Upper lobe of right lung (tissue), 1 donor: Measurements from ENCODE around the gene TNK2. TPM values are rescaled to one million over a fixed set of nuclear protein-coding genes. Genes with fewer than 3 reads are reported as not detected.
"Not testable (repeated sequence)": the region's sequence is repeated elsewhere in the genome, so short reads cannot be mapped to it uniquely, and the experiment has no call there.

Source experiments
- ATAC-seq: fragments of 200-7000 bp; cut with Tn5 transposase; one replicate; pipeline ENCODE4 v1.9.1; 2020; ENCODE audit warnings: mild to moderate bottlenecking, moderate library complexity
- DNase-seq: peaks from one replicate; pipeline ENCODE4 v3.0.0-alpha.2; 2020
- H3K27ac ChIP-seq: fragments of 200-600 bp; one replicate; pipeline ENCODE4 v1.8.0; 2022
- H3K27me3 ChIP-seq: fragments of 200-600 bp; one replicate; pipeline ENCODE4 v1.8.0; 2022; ENCODE audit warnings: mild to moderate bottlenecking
- H3K36me3 ChIP-seq: fragments of 200-600 bp; one replicate; pipeline ENCODE4 v1.8.0; 2022
- H3K4me1 ChIP-seq: fragments of 200-600 bp; one replicate; pipeline ENCODE4 v1.8.0; 2022
- H3K4me3 ChIP-seq: fragments of 200-600 bp; one replicate; pipeline ENCODE4 v1.8.0; 2022; ENCODE audit warnings: mild to moderate bottlenecking
- H3K9me3 ChIP-seq: fragments of 200-600 bp; one replicate; pipeline ENCODE4 v1.8.0; 2022
- CTCF ChIP-seq: fragments of 200-600 bp; IDR thresholded peaks from one replicate; pipeline ENCODE4 v1.8.0; 2022; ENCODE audit warnings: antibody characterized with exemption
- intact Hi-C: fragments of 100-400 bp; cut with DNase I; formaldehyde crosslinking; loops from one replicate; pipeline ENCODE4 v1.11.0; 2022
- total RNA-seq: library from RNA; stranded (reverse); fragmentation: NEBNext Ultra II Directional; extraction: Animal tissue kit (Norgen Biotek cat#: 25700); gene quantifications from one replicate; pipeline ENCODE4 v1.2.1, GENCODE V29; 2021
- donor health status: DM: no; HTN: yes; CAD: no; lungs with severe emphysema.

Gene TNK2
- total RNA-seq, 1 donor from 2014 or later = 58.8 TPM

GRCh38 chr3:195866686-195867511, 41.5 kb downstream of the TNK2 start:
- no peak for DNase-seq
- H3K9me3 ChIP-seq = no peaks in the 10 kb centered on the region

GRCh38 chr3:195865752-195866151, 42.6 kb downstream of the TNK2 start:
- intact Hi-C loops = loop anchor here (10.0 kb wide), 1 partner anchor 49 kb away; no protein-coding TSS in a partner anchor
- no peak for DNase-seq
- Histone ChIP-seq H3K27me3 (no peaks in the 10 kb centered on the region), H3K4me3 (no peak overlapping the region), H3K9me3 (no peaks in the 10 kb centered on the region), H3K4me1 (no peaks in the 10 kb centered on the region), H3K27ac (no peak overlapping the region), H3K36me3 (peaks cover 9% of the 10 kb centered on the region)
- no peak for TF ChIP-seq CTCF
- ATAC-seq = no peak

More at GRCh38 chr3:195866686-195867511, 41.5 kb downstream of the TNK2 start:
- intact Hi-C loops = loop anchor here (10.0 kb wide), 1 partner anchor 48 kb away; no protein-coding TSS in a partner anchor
- H3K4me1 ChIP-seq = no peaks in the 10 kb centered on the region
- H3K36me3 ChIP-seq = peaks cover 13% of the 10 kb centered on the region
- ATAC-seq = no peak
- H3K27me3 ChIP-seq = no peaks in the 10 kb centered on the region
- no peak overlapping the region for H3K4me3 ChIP-seq
- no peak for TF ChIP-seq CTCF
- H3K27ac ChIP-seq = no peak overlapping the region

GRCh38 chr3:195863121-195864061, 45.0 kb downstream of the TNK2 start:
- peak overlapping the region; percentile 32 for H3K27ac ChIP-seq
- ATAC-seq (peak; percentile 97), DNase-seq (peak; percentile 94)
- no peaks in the 10 kb centered on the region for H3K4me1 ChIP-seq
- TF ChIP-seq CTCF = peak; percentile 93
- intact Hi-C loops = loop anchor here (10.0 kb wide), 1 partner anchor 51 kb away; no protein-coding TSS in a partner anchor
- no peaks in the 10 kb centered on the region for H3K9me3 ChIP-seq
- H3K4me3 ChIP-seq = no peak overlapping the region
- H3K27me3 ChIP-seq = no peaks in the 10 kb centered on the region
- H3K36me3 ChIP-seq = peaks cover 9% of the 10 kb centered on the region

GRCh38 chr3:195862318-195862717, 46.0 kb downstream of the TNK2 start:
- H3K36me3 ChIP-seq, H3K4me1 ChIP-seq, H3K27ac ChIP-seq, H3K9me3 ChIP-seq, H3K4me3 ChIP-seq, ATAC-seq, DNase-seq, H3K27me3 ChIP-seq: not testable (repeated sequence)
- intact Hi-C loops = loop anchor here (10.0 kb wide), 1 partner anchor 52 kb away; no protein-coding TSS in a partner anchor

GRCh38 chr3:195860456-195860855, 47.9 kb downstream of the TNK2 start:
- intact Hi-C loops = loop anchor here (10.0 kb wide), 1 partner anchor 54 kb away; no protein-coding TSS in a partner anchor
- TF ChIP-seq CTCF = no peak
- no peak for ATAC-seq

More at GRCh38 chr3:195860456-195860855, 47.9 kb downstream of the TNK2 start:
- Histone ChIP-seq H3K9me3 (no peaks in the 10 kb centered on the region), H3K27ac (no peak overlapping the region), H3K36me3 (no peaks in the 10 kb centered on the region), H3K27me3 (no peaks in the 10 kb centered on the region), H3K4me3 (no peak overlapping the region), H3K4me1 (no peaks in the 10 kb centered on the region)
- no peak for DNase-seq
